GM18909 (cell line): ENCODE results near the gene ARMC12.

Source experiments
- ATAC-seq: cut with Tn5 transposase; IDR thresholded peaks from one replicate; pipeline ENCODE4 v1.9.1; 2021; ENCODE audit warnings: mild to moderate bottlenecking; ENCODE audit not compliant: unreplicated experiment, poor library complexity

The ARMC12 gene

GRCh38 chr6:35795453-35796071, 58.7 kb downstream of the ARMC12 start:
- no peak for ATAC-seq

- no peak for ATAC-seq
Observed at GRCh38 chr6:35796236-35796635, 59.4 kb downstream of the ARMC12 start.

GRCh38 chr6:35797837-35798526, 61.1 kb downstream of the ARMC12 start:
- ATAC-seq = no peak
